Naive B cell (primary cell): ENCODE results near the gene MLIP. TPM values are rescaled to one million over a fixed set of nuclear protein-coding genes. Genes with fewer than 3 reads are reported as not detected.

ENCODE experiments used
- ATAC-seq, 2 donors: fragments of 150-1000 bp; cut with Tn5 transposase; 2 replicates each; pipeline ENCODE4 v1.10.0; 2021; ENCODE audit warnings: low read depth in 2 of 2, mild to moderate bottlenecking in 2 of 2, moderate library complexity in 2 of 2
- DNase-seq: peaks from one replicate; pipeline ENCODE4 v3.0.0; 2022
- H3K27ac Mint-ChIP-seq, 6 donors: one replicate each; pipeline ENCODE4 v1.8.0; 2020 to 2022; ENCODE audit warnings: mild to moderate bottlenecking in 6 of 6, mixed read lengths in 6 of 6, moderate library complexity in 5 of 6, inconsistent platforms in 2 of 6
- H3K27me3 Mint-ChIP-seq, 3 donors: one replicate each; pipeline ENCODE4 v1.8.0; 2021 to 2022; ENCODE audit warnings: mixed read lengths in 3 of 3, mild to moderate bottlenecking in 1 of 3
- H3K36me3 Mint-ChIP-seq, 2 donors: one replicate each; pipeline ENCODE4 v1.8.0; 2020 to 2022; ENCODE audit warnings: mixed read lengths in 2 of 2, inconsistent platforms in 1 of 2, mild to moderate bottlenecking in 1 of 2
- H3K4me1 Mint-ChIP-seq, 3 donors: one replicate each; pipeline ENCODE4 v1.8.0; 2020 to 2022; ENCODE audit warnings: mixed read lengths in 3 of 3, inconsistent platforms in 1 of 3, mild to moderate bottlenecking in 1 of 3, moderate library complexity in 1 of 3
- H3K4me3 Mint-ChIP-seq, 8 donors: one replicate each; pipeline ENCODE4 v1.8.0; 2020 to 2022; ENCODE audit warnings: mild to moderate bottlenecking in 8 of 8, mixed read lengths in 8 of 8, moderate library complexity in 8 of 8, inconsistent platforms in 2 of 8
- H3K9me3 Mint-ChIP-seq, 7 donors: one replicate each; pipeline ENCODE4 v1.8.0; 2020 to 2022; ENCODE audit warnings: mixed read lengths in 7 of 7, mild to moderate bottlenecking in 5 of 7, inconsistent platforms in 2 of 7, moderate library complexity in 1 of 7
- polyA plus RNA-seq, 6 donors: library from polyadenylated mRNA; unstranded; fragments of 300-500 nt; fragmentation: Illumina TruSeq; gene quantifications; one replicate each; pipeline ENCODE4 v1.2.3, GENCODE V29; 2021; ENCODE audit warnings: low read depth in 6 of 6

MLIP gene
- polyA plus RNA-seq, 6 donors from 2014 or later = not detected

GRCh38 chr6:54085047-54085446 lies 26.2 kb upstream of the MLIP start:
- no peak for DNase-seq
- no peaks in the 10 kb centered on the region for H3K36me3 Mint-ChIP-seq
- peaks cover 0 to 4% (median 0%) of the 10 kb centered on the region in 7 donors for H3K9me3 Mint-ChIP-seq
- peak overlapping the region in 1 of 6 donors; percentile 17 for H3K27ac Mint-ChIP-seq
- no peaks in the 10 kb centered on the region for H3K4me1 Mint-ChIP-seq
- H3K27me3 Mint-ChIP-seq = no peaks in the 10 kb centered on the region
- no peak overlapping the region for H3K4me3 Mint-ChIP-seq
- ATAC-seq = no peak

- no peaks in the 10 kb centered on the region for H3K4me1 Mint-ChIP-seq
- no peak for DNase-seq
- peaks cover 0 to 2% (median 0%) of the 10 kb centered on the region in 3 donors for H3K27me3 Mint-ChIP-seq
Measured at GRCh38 chr6:54085541-54085940, 25.7 kb upstream of the MLIP start.

GRCh38 chr6:54086439-54086838 lies 24.8 kb upstream of the MLIP start:
- no peaks in the 10 kb centered on the region for H3K4me1 Mint-ChIP-seq
- ATAC-seq (no peak), DNase-seq (no peak)
- H3K36me3 Mint-ChIP-seq = no peaks in the 10 kb centered on the region
- peaks cover 0 to 3% (median 0%) of the 10 kb centered on the region in 3 donors for H3K27me3 Mint-ChIP-seq
- no peak overlapping the region for H3K27ac Mint-ChIP-seq
- H3K4me3 Mint-ChIP-seq = no peak overlapping the region
- peaks cover 0 to 2% (median 0%) of the 10 kb centered on the region in 7 donors for H3K9me3 Mint-ChIP-seq

More at GRCh38 chr6:54085541-54085940, 25.7 kb upstream of the MLIP start:
- Mint-ChIP-seq H3K9me3 (peaks cover 0 to 4% (median 0%) of the 10 kb centered on the region in 7 donors), H3K36me3 (no peaks in the 10 kb centered on the region), H3K27ac (no peak overlapping the region), H3K4me3 (no peak overlapping the region)
- ATAC-seq = no peak

GRCh38 chr6:54087721-54088120 lies 23.5 kb upstream of the MLIP start:
- H3K9me3 Mint-ChIP-seq = peaks cover 0 to 2% (median 0%) of the 10 kb centered on the region in 7 donors
- no peak overlapping the region for H3K27ac Mint-ChIP-seq
- H3K4me1 Mint-ChIP-seq = no peaks in the 10 kb centered on the region
- peaks cover 0 to 3% (median 0%) of the 10 kb centered on the region in 3 donors for H3K27me3 Mint-ChIP-seq
- no peak overlapping the region for H3K4me3 Mint-ChIP-seq
- DNase-seq = no peak
- ATAC-seq = no peak
- no peaks in the 10 kb centered on the region for H3K36me3 Mint-ChIP-seq

- Mint-ChIP-seq H3K27ac (no peak overlapping the region), H3K36me3 (no peaks in the 10 kb centered on the region)
- no peak for ATAC-seq
Measured at GRCh38 chr6:54093326-54093948, 17.8 kb upstream of the MLIP start.

GRCh38 chr6:54094293-54094692 lies 16.9 kb upstream of the MLIP start:
- Mint-ChIP-seq H3K27me3 (peaks cover 0 to 3% (median 0%) of the 10 kb centered on the region in 3 donors), H3K9me3 (peaks cover 0 to 17% (median 5%) of the 10 kb centered on the region in 7 donors), H3K4me3 (no peak overlapping the region), H3K27ac (no peak overlapping the region), H3K4me1 (no peaks in the 10 kb centered on the region), H3K36me3 (no peaks in the 10 kb centered on the region)
- DNase-seq (no peak), ATAC-seq (no peak)

More at GRCh38 chr6:54093326-54093948, 17.8 kb upstream of the MLIP start:
- Mint-ChIP-seq H3K9me3 (peaks cover 0 to 17% (median 5%) of the 10 kb centered on the region in 7 donors), H3K27me3 (peaks cover 0 to 3% (median 0%) of the 10 kb centered on the region in 3 donors), H3K4me1 (no peaks in the 10 kb centered on the region), H3K4me3 (no peak overlapping the region)
- DNase-seq = no peak

GRCh38 chr6:54094786-54095185 lies 16.5 kb upstream of the MLIP start:
- Mint-ChIP-seq H3K27me3 (peaks cover 0 to 3% (median 0%) of the 10 kb centered on the region in 3 donors), H3K4me1 (no peaks in the 10 kb centered on the region), H3K4me3 (no peak overlapping the region), H3K27ac (peak overlapping the region in 1 of 6 donors; percentile 10), H3K36me3 (no peaks in the 10 kb centered on the region), H3K9me3 (peaks cover 0 to 17% (median 5%) of the 10 kb centered on the region in 7 donors)
- DNase-seq (no peak), ATAC-seq (no peak)

GRCh38 chr6:54095723-54096122 lies 15.5 kb upstream of the MLIP start:
- DNase-seq = no peak
- no peak for ATAC-seq
- no peaks in the 10 kb centered on the region for H3K27me3 Mint-ChIP-seq
- no peaks in the 10 kb centered on the region for H3K4me1 Mint-ChIP-seq
- H3K27ac Mint-ChIP-seq = no peak overlapping the region
- H3K9me3 Mint-ChIP-seq = peaks cover 2 to 17% (median 5%) of the 10 kb centered on the region in 7 donors
- no peak overlapping the region for H3K4me3 Mint-ChIP-seq
- no peaks in the 10 kb centered on the region for H3K36me3 Mint-ChIP-seq

- H3K27ac Mint-ChIP-seq = no peak overlapping the region
- H3K9me3 Mint-ChIP-seq = peaks cover 2 to 17% (median 5%) of the 10 kb centered on the region in 7 donors
- DNase-seq (no peak), ATAC-seq (no peak)
- no peaks in the 10 kb centered on the region for H3K36me3 Mint-ChIP-seq
- H3K4me1 Mint-ChIP-seq = no peaks in the 10 kb centered on the region
- no peak overlapping the region for H3K4me3 Mint-ChIP-seq
- H3K27me3 Mint-ChIP-seq = no peaks in the 10 kb centered on the region
Measured at GRCh38 chr6:54096811-54097210, 14.4 kb upstream of the MLIP start.

GRCh38 chr6:54097753-54098152 lies 13.5 kb upstream of the MLIP start:
- no peaks in the 10 kb centered on the region for H3K27me3 Mint-ChIP-seq
- H3K4me1 Mint-ChIP-seq = no peaks in the 10 kb centered on the region
- peaks cover 2 to 17% (median 5%) of the 10 kb centered on the region in 7 donors for H3K9me3 Mint-ChIP-seq
- no peaks in the 10 kb centered on the region for H3K36me3 Mint-ChIP-seq
- ATAC-seq (no peak), DNase-seq (no peak)
- H3K27ac Mint-ChIP-seq = no peak overlapping the region
- H3K4me3 Mint-ChIP-seq = no peak overlapping the region

- no peaks in the 10 kb centered on the region for H3K27me3 Mint-ChIP-seq
- no peak for DNase-seq
Measured at GRCh38 chr6:54098450-54099044, 12.7 kb upstream of the MLIP start.

GRCh38 chr6:54099225-54099624 lies 12.0 kb upstream of the MLIP start:
- no peak for DNase-seq
- H3K36me3 Mint-ChIP-seq = no peaks in the 10 kb centered on the region
- H3K9me3 Mint-ChIP-seq = peaks cover 2 to 17% (median 5%) of the 10 kb centered on the region in 7 donors
- H3K27ac Mint-ChIP-seq = no peak overlapping the region
- no peaks in the 10 kb centered on the region for H3K27me3 Mint-ChIP-seq
- no peak for ATAC-seq
- H3K4me1 Mint-ChIP-seq = no peaks in the 10 kb centered on the region
- no peak overlapping the region for H3K4me3 Mint-ChIP-seq

More at GRCh38 chr6:54098450-54099044, 12.7 kb upstream of the MLIP start:
- Mint-ChIP-seq H3K9me3 (peaks cover 2 to 17% (median 5%) of the 10 kb centered on the region in 7 donors), H3K4me1 (no peaks in the 10 kb centered on the region), H3K4me3 (peak overlapping the region in 1 of 8 donors; percentile 13), H3K36me3 (no peaks in the 10 kb centered on the region), H3K27ac (no peak overlapping the region)
- no peak for ATAC-seq

GRCh38 chr6:54100411-54101006 lies 10.7 kb upstream of the MLIP start:
- ATAC-seq (no peak), DNase-seq (no peak)
- H3K4me1 Mint-ChIP-seq = no peaks in the 10 kb centered on the region
- H3K4me3 Mint-ChIP-seq = no peak overlapping the region
- H3K36me3 Mint-ChIP-seq = no peaks in the 10 kb centered on the region
- H3K9me3 Mint-ChIP-seq = peaks cover 2 to 13% (median 5%) of the 10 kb centered on the region in 7 donors
- H3K27me3 Mint-ChIP-seq = no peaks in the 10 kb centered on the region
- no peak overlapping the region for H3K27ac Mint-ChIP-seq

GRCh38 chr6:54102238-54102637 lies 9.0 kb upstream of the MLIP start:
- Mint-ChIP-seq H3K27me3 (no peaks in the 10 kb centered on the region), H3K9me3 (peaks cover 2 to 8% (median 3%) of the 10 kb centered on the region in 7 donors), H3K36me3 (no peaks in the 10 kb centered on the region), H3K4me3 (no peak overlapping the region), H3K27ac (no peak overlapping the region), H3K4me1 (no peaks in the 10 kb centered on the region)
- ATAC-seq (no peak), DNase-seq (no peak)
